Daoy (cell line): Measurements from ENCODE around the gene KIAA2012. TPM values are rescaled to one million over a fixed set of nuclear protein-coding genes. Genes with fewer than 3 reads are reported as not detected.

ENCODE experiments used
- DNase-seq: peaks from one replicate; pipeline ENCODE4 v3.0.0-alpha.2; 2015; ENCODE audit warnings: low read depth
- total RNA-seq: library from RNA; depleted of rRNA; stranded (reverse); fragments of >200 nt; shearing (Covaris generic); gene quantifications from 2 replicates; pipeline ENCODE4 v1.2.3, GENCODE V29; 2014

KIAA2012 gene
- total RNA-seq, 1 experiment from 2014 or later = not detected

DNA sequence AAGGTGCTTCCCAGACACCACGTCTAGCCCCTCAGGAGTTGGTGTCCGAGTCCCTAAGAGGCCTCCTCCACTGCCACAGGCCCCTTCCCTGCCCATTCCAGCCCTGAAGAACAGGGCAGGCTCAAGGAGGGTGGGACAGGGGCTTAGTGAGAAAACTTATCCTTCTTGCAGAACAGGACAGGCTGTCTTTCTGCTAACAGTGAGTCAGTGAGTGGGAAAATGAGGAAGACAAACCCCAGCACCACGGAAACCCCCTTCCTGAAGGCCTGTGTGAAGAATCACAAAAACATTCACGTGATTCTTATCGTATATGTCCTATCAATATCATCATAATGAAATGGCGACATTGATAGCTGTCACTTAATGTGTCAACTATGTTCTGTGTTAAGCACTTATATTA lies 29.6 kb upstream of the KIAA2012 start:
- DNase-seq = peak; percentile 22

DNA sequence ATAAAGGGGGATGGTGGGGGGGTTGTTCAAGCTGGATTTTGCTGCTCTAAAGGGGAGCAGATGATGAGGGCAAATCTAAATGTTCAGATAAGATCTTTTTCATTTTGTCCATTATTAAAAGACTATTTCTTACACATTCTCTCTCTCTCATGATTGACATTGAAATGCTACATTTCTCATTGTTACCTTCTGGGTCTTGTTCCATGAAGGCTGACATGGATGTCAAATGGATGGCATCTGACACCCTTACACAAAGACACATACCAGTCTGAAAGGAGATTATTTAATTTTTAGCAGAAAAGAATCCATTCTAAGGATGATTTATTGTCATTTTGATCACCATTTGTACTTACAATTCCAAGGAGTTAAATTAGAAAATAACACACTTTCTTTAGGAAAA lies 28.3 kb upstream of the KIAA2012 start:
- no peak for DNase-seq

DNA sequence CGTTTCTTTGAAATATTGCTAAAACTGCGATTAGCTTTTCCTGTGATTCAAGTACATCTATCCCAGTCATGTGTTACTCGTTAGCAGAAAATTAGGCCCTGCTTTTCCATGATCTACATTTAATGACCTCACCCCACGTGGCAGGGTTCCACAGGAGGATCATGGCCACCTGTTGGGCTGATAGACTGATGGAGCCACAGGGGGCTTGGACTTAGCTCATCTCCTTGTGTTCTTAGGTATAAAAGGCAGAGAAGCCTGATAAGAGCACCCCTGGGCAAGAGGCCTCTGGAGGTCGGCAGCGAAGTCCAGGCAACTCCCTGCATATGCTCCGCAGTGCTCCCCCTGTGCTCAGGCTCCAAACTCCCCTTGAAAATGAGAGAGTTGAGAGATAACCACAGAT lies 26.5 kb upstream of the KIAA2012 start:
- no peak for DNase-seq

DNA sequence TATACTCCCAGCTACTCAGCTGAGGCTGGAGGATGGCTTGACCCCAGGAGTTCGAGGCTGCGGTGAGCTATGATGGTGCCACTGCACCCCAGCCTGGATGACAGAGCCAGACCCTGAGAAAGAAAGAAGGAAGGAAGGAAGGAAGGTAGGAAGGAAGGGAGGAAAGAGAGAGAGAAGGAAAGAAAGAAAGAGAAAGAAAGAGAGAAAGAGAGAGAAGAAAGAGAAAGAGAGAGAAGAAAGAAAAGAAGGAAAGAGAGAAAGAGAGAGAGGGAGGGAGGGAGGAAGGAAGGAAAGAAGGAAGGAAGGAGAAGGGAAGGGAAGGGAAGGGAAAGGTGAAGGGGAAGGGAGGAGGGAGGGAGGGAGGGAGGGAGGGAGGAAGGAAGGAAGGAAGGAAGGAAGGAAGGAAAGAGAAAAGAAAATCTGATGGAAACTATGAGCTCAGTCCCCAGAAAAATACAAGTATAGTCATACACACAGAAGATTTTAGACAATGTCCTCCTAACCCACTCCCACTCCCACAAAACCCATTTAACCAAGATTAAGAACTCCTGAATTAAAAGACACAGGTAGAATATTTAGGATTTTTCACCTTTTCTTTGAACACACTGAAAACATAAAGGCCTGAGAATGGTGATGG lies 23.8 kb upstream of the KIAA2012 start:
- DNase-seq = no peak

DNA sequence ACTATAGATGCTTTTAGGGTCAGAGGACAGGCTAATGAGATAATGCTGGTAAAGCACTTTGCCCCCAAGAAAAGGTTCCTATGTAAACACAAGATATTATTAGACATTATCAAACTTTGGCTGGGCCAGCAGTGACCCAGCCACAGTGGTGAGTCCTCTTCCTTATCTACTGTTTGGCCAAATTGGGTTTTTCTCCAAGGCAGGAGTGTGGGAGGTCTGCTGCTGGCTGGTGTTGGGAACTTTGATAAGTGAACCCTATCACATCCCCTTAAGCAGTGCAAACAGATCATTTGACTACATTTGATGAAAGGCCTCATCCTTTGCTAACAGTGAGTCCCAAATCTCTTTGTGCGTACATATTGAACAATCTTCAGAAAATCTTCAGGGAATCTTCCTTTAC lies 23.2 kb upstream of the KIAA2012 start:
- no peak for DNase-seq

DNA sequence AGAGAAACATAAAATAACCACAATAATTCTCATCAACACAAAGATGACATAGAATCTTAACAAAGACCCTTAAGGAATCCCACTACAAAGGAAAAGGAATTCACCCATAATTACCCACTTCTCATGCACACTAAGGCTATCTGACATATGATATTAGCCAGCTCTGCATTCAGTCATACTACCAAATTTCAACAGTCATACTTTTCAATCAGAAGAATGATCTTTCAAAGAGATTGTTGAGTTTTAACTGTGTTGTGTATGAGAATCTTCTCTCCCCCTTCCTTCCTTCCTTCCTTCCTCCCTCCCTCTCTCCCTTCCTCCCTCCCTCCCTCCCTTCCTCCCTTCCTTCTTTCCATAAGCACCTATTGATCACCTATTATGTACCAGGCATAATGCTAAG lies 22.4 kb upstream of the KIAA2012 start:
- no peak for DNase-seq

DNA sequence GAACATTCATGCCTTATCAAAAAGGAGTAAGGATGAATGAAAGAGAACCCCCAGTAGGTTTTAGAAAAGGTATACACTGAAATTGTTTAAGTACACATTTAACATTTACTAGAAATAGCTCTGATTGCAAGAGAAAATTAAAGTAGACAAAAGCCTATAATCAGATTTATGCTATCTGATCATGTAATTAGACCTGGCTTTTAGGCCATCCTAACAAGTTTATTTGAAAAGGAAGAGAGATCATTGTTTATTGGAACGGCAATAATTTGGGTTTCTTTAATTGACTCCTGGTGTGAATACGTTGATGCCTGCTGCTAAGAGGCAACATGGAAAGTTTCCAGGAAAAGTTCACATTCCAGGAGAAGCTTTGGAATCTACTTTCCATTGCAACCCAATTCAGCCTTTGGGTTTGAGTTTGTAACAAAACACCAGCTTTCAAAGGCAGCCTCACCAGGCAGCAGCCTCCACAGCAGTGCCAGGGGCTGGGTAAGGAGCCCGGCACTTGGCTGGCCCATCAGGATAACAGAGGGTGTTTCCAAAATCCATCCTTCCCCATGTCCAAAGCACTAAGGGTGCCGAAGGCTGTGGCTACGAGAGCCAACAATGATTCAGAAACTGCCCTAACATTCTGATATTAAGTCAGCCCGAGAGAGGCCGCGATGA lies 21.4 kb upstream of the KIAA2012 start:
- DNase-seq = no peak

DNA sequence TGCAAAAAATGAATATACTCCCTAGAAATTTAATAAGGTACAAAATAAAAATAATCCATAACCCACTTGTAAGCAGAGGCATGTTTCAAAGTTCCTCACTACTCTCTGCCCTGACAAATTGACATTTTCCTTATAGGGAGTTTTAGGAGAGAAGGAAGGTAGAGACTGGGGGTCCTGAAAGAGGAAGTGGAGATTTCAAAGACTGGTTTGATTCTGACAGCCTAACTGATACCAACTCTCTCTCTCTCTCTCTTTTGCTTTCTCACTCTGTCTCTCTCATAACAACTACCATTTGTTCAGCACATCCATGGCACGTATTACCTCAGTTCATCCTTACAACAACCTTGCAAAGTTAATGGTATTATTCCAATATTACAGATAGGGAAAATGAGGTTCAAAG lies 20.8 kb upstream of the KIAA2012 start:
- DNase-seq = no peak

DNA sequence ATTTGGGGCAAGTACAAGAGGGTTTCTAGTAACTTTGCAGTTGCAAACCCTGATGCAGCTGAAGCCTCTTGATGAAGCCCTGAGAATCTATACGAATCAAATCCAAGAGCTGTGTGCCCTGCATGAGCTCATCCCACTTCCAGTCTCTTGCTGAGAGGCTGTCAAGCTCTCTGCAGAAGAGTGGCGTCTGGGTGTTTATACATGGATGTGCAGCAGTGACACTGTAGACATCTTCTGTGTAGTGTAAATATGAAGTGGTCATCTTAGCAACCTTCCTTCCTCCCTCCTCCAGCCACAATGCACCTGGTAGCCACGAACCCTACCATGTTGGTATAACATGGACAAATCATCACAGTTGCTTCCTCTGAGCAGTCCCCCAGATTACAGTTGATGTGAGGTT lies 18.4 kb upstream of the KIAA2012 start:
- DNase-seq = no peak

DNA sequence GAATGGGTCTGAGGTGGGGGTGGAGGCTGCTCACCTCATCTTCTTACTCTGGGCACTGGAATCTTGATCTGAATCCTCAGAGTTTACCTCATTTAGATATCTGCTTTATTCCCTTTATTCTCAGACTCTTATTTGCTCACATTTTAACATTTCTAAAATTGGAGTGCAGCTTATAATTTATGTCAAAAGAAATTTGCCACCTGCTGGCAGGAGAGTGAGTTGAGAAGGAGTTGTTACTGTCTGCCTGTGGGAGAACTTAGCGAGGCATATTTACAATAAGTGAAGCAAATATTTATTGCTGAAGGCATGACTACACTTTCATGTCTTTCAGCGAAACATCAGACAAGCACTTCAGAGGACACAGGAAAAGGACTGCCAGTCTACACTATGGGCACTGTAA lies 16.4 kb upstream of the KIAA2012 start:
- DNase-seq = no peak

DNA sequence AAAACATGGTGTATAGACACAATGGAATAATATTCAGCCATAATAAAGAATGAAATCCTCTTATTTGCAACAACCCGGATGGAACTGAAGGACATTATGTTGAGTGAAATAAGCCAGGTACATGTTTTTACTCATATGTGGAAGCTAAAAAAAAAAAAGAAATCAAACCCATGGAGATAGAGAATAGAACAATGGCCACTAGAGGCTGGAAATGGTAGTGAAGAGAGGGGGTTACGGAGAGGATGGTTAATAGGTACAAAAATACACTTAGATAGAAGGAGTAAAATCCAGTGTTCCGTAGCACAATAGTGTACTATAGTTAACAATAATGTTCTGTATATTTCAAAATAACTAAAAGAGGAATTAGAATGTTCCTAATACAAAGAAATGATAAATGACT lies 12.8 kb upstream of the KIAA2012 start:
- no peak for DNase-seq

DNA sequence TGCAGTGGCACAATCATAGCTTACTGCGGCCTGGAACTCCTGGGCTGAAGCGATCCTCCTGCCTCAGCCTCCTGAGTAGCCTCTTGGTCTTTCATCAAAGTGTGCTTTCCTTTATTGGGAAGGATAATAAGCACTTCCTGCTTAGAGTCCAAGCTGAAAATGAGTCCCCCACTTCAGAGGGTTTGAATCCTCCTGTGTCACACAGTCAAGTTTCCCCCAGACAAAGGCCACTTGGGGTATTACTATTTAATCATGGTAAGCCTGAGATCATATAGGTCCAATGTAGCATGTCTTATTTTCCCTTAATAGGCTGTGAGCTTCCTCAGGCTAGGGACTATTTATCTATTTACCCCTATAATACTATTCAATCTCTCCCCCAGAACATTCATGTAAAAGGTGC lies 11.4 kb upstream of the KIAA2012 start:
- no peak for DNase-seq

DNA sequence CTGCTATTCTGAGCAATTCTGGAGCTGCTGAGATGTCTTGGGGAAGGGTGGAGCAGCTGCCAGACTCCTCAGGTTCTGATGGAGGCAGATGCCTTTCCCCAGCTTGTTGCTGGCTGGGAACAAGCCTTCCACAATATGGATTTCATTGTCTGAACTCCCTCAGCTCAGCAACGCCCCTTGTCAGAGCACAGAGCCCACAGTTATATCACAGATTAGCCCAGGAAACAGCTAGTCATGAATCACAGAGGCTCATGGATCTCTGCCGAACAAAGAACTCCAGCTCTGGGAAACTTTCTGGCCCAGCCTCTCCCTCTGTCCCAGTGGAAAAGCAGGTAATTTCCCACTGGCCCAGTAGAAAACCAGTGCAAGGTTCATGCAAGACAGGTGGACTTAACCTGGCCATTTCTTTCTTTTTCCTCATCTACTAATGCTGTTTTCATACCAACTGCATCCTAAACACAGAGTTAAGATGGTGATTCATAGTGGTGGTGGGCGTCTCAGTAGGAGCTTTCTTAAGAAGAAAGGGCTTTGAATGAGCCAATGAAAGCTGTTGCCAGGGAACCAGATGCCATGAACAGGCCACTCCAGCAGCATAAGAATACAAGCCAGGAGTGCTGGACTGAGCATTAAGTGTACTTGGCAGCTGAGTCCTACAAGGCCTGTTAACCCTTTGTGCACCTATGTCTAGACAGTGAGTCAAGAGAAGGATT lies 8.7 kb upstream of the KIAA2012 start:
- DNase-seq = peak; percentile 79

DNA sequence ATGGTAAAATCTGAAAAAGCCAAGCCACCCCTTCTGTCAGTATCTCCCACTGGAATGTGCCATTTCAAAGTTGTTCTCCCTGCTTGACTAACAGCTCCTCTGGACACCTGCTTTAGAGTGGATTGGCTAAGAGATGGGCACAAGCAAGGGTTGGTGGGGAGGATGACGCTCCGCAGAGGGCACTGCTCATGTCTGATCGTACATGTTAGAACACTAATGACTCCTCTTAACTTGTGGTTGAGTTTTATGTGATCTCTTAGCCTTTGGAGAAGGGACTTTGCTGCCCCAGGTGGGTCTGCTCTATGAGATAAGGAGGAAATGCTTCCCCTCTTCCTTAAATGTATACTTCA lies 8.2 kb upstream of the KIAA2012 start:
- no peak for DNase-seq

DNA sequence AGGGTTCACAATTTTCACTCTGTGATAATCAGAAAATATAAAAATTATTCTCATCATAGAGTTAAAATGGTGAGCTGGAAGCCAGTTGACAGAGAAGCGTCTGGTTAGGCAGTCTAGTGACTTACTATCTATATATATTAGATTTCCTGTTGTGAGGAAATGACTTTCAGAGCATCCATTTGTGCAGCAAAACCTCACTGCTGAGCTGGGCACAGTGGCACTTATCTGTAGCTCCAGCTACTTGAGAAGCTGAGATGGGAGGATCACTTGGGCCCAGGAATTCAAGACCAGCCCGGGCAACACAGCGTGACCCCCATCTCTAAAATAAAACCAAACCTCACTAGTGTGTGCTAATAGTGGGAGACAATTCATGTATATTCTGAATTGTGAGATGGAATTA lies 7.2 kb upstream of the KIAA2012 start:
- no peak for DNase-seq

DNA sequence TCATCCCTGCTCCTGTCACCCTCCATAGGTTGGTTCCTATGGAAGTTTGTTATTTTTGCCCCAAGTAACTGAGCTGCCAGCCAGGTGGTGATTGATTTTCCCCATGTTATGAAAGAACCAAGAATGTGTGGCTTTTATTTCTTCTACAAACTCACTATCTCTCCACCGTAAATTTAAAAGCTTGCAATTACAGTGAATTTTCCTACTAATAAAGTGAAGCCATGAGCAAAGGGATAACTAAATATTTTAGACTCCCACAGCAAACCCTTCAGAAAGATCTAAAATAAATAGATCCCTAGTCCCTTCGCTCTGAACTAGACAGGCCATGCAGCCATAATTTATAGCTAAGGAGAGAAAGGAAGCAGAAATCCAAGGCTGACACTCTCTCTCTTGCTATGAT lies 6.2 kb upstream of the KIAA2012 start:
- DNase-seq = no peak

DNA sequence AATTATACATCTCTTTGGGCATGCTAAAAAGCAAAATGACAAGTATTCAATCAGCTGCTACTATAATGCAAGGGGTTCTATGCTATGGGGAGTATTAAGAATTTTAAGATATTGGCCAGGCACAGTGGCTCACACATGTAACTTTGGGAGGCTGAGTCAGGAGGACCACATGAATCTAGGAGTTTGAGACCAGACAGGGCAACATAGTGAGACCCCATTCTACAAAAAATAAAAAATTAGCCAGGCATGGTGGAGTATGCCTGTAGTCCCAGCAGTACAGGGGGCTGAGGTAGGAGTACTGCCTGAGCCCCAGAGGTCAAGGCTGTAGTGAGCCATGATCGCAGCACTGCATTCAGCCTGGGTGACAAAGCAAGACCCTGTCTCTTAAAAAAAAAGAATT lies 5.5 kb upstream of the KIAA2012 start:
- DNase-seq = no peak

DNA sequence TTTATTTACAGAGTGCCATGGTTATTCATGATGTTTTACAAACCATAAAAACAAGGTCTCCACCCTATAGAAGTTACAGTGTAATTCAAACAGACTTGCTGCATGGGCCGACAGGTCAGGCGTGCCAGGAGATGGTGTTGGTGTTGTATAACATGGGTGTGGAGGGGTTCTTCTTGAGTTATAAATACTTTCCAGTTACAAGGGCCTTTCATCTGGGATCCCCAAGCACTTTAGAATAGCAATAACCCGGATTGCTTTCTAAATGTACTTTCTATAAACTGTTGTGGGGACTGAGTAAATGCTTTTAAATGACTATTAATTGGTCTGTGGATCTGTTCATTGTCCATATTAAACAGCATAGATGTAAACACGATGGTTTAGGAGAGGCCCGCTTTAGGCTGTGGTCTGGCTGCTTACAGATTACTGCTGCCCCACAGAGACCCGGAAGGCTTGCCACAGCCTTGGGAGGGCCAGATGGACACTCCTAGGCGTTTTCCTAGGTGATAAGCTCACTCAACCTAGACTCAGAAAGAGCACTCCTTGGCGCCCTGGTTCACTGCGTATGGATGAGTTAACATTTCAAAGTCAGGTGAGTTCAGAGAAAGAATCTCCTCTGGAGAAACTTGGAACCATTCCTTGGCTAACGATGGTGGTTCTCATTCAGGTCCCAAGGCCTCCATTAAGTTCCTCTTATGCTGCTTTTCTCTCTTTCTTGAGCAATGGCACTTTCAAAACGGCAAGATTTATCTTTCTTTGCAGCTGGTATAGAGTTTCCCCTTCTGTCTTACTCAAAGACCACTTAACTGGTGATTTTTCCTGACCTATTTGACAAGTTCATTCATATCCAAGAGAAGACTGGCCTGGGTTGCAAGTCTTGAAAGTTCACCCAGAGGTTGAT lies 3.6 kb upstream of the KIAA2012 start:
- DNase-seq = no peak

DNA sequence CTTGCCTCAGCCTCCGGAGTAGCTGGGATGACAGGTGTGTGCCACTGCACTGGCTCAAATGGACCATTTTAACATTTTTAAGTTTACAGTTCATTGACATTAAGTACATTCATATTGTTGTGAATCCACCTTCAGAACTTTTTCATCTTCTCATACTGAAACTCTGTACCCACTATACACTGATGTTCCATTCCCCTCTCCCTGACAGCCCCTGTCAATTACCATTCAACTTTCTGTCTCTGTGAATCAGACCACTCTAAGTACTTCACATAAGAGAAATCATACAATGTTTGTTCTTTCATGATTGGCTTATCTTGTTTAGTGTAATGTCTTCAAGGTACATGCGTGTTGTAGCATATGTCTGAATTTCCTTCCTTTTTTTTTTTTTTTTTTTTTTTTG lies 1.9 kb upstream of the KIAA2012 start:
- no peak for DNase-seq

DNA sequence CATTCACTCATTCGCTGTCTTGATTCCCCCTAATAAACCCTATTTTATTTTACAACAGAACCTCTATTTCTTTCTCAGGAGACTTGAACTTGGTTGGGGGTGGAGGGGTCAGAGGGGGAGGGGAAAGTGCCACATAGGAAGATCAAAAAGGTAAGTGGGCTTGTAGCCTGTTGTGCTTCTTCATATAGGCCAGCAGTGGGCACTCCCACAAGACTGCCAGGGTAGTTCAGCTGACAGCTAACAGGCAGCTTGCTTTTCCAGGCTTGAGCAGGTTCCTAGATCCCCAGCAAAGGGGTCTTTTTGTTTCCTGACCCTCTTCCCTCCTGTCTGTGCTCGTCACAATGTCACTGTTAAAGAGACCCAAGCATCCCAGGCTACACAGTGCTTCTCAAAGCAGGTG lies 829 bp upstream of the KIAA2012 start:
- DNase-seq = no peak

DNA sequence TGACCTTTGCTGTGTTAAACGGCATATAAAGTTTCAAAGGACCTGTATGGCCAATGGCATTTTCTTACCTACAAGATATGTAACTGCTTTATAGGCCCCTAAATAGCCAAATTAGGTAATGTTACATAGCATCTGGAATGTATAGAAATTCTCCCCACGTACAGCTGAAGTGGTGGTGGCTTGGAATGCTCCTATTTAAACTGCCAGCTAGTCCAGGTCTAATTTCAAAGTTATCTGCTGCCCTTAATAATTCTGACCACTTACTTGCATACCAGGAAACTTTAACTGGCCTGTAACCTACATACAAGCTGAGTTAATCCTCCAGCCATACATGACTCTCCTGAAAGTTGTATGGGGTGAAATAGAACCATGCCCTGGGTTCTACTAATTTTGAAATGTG lies 1.3 kb downstream of the KIAA2012 start:
- no peak for DNase-seq

DNA sequence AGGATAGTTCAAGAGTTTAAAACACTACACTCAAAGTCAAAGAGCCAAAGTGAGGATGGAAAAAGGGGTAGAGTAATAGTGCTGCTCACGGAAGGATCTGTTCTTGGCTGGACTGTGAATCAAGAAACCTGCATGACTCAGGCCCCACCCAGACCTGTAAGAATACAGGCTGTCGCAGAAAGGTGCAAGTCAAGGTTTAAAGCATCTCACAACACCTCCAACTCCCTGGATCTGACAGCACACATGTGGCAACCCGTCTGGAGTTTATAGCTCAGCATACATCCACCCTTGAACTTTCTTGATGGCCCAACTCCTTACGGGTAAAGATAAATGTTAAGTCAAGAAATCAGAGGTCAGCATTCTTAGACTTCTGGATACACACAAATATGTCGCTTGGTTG lies 6.3 kb downstream of the KIAA2012 start:
- DNase-seq = no peak
